Mucosa of rectum (tissue), 2 donors: ENCODE data around the gene BICDL2.

ENCODE experiments used
- H3K27ac ChIP-seq, 2 donors: one replicate each; pipeline ENCODE4 v1.7.0; 2013; ENCODE audit warnings: inconsistent platforms in 2 of 2, low read depth in 2 of 2, low read length in 2 of 2
- H3K27me3 ChIP-seq, 2 donors: one replicate each; pipeline ENCODE4 v1.7.0; 2013; ENCODE audit warnings: low read length in 2 of 2; ENCODE audit not compliant: control insufficient read depth in 2 of 2, insufficient read depth in 2 of 2
- H3K36me3 ChIP-seq, 2 donors: one replicate each; pipeline ENCODE4 v1.7.0; 2013; ENCODE audit warnings: low read length in 2 of 2; ENCODE audit not compliant: control insufficient read depth in 2 of 2, insufficient read depth in 2 of 2
- H3K4me1 ChIP-seq, 2 donors: one replicate each; pipeline ENCODE4 v1.7.0; 2013; ENCODE audit warnings: low read length in 2 of 2, mild to moderate bottlenecking in 1 of 2; ENCODE audit not compliant: control insufficient read depth in 2 of 2, insufficient read depth in 2 of 2
- H3K4me3 ChIP-seq, 2 donors: one replicate each; pipeline ENCODE4 v1.7.0; 2013; ENCODE audit warnings: low read length in 2 of 2
- H3K9ac ChIP-seq, 2 donors: one replicate each; pipeline ENCODE4 v1.7.0; 2013; ENCODE audit warnings: low read length in 2 of 2, low read depth in 1 of 2, mild to moderate bottlenecking in 1 of 2
- H3K9me3 ChIP-seq, 2 donors: one replicate each; pipeline ENCODE4 v1.7.0; 2013; ENCODE audit warnings: low read length in 2 of 2; ENCODE audit not compliant: control insufficient read depth in 2 of 2
- donor health status: healthy.
- donor health status: Normal muscosa, but diverticular disease.

BICDL2 gene

DNA sequence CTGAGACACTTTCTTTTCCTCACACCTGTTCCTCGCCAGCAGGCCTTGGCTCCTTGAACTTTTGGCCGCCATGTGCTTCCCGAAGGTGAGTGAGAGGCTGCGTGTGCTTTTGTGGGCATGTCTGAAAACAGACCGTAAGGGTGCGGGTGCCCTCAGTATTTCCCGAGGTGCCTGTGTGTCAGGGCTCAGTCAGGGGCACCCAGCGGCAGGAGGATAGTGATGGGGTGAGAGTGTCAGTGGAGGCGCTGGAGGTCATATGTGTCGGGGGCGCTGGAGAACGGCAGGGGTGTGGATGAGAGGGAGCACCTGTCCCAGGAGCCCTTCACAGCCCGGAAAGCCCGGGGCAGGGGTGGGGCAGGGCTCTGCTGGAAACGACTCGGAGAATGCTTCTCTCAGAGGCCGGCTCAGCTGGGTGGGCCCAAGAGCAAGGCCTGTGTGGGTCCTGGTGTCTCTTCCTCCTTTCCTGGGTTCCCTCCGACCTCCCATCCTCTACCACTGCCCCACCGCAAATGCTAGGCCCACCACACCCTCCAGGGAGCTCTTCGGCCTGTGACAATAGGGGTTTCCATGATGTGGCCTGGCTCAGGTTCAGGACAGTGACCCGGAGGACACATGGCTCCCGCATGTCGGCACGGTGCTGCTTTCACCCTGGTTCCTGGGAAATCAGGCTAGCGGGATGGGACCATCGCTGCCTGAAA lies 29.1 kb upstream of the BICDL2 start:
- no peaks in the 10 kb centered on the region for H3K9me3 ChIP-seq
- peak overlapping the region; percentile 79 to 82 for H3K9ac ChIP-seq
- peaks cover 23 to 34% of the 10 kb centered on the region in 2 donors for H3K4me1 ChIP-seq
- H3K27ac ChIP-seq = peak overlapping the region; percentile 78 to 83
- H3K27me3 ChIP-seq = no peaks in the 10 kb centered on the region
- H3K4me3 ChIP-seq = peak overlapping the region; percentile 77 to 87
- peaks cover 0 to 3% of the 10 kb centered on the region in 2 donors for H3K36me3 ChIP-seq

- Histone ChIP-seq H3K36me3 (peaks cover 0 to 3% of the 10 kb centered on the region in 2 donors), H3K27me3 (no peaks in the 10 kb centered on the region), H3K4me1 (peaks cover 23 to 34% of the 10 kb centered on the region in 2 donors), H3K9me3 (no peaks in the 10 kb centered on the region), H3K9ac (peak within 1 kb of the TSS; percentile 79 to 82), H3K4me3 (peak within 1 kb of the TSS; percentile 77 to 87), H3K27ac (peak within 1 kb of the TSS; percentile 78 to 83)
These were observed 28.5 kb upstream of the BICDL2 start, which contains the start of gene IL32 for GRCh38 chr16:3065069-3065741. TSS of gene IL32 (plus strand) at chr16:3065640. CDS start at chr16:3065812, 172 bp downstream.

DNA sequence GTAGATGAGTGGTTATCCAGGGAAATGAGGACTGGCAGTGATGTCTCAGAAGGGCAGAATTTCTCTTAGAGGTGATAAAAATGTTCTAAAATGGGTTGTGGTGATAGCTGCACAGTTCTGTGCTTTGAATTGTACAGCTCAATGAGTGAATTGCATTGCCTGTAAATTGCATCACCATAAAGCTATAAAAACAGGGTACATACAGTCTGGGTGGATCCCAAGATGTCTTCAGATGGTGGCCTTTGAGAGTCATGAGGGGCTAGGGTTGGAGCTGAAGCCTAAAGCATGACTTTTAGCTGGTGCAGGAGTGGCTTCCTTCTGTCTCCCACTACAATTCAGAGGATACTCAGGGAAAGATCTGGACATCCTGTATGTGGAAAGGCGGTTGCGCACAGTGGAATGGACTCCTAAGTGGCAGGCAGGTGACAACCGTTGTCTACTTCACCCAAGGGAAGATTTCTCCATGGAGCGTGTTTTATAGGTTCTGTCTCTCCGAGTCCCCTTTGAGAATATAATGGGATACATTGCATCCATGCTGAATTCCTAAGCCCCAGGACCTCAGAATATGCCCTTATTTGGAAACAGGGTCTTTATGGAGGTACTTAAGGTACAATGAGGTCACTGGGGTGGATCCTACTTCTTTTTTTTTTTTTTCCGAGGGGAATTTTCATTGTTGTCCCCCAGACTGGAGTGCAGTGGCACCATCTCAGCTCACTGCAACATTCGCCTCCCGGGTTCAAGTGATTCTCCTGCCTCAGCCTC lies 27.1 kb upstream of the BICDL2 start:
- H3K9me3 ChIP-seq = no peaks in the 10 kb centered on the region
- peaks cover 29 to 43% of the 10 kb centered on the region in 2 donors for H3K4me1 ChIP-seq
- H3K9ac ChIP-seq = no peak overlapping the region
- H3K27ac ChIP-seq = peak overlapping the region; percentile 56 to 68
- H3K4me3 ChIP-seq = no peak overlapping the region
- H3K27me3 ChIP-seq = no peaks in the 10 kb centered on the region
- no peaks in the 10 kb centered on the region for H3K36me3 ChIP-seq

GRCh38 chr16:3062553-3062952 lies 25.8 kb upstream of the BICDL2 start:
- no peaks in the 10 kb centered on the region for H3K9me3 ChIP-seq
- no peak overlapping the region for H3K4me3 ChIP-seq
- H3K9ac ChIP-seq = no peak overlapping the region
- no peaks in the 10 kb centered on the region for H3K36me3 ChIP-seq
- H3K27ac ChIP-seq = peak overlapping the region; percentile 27 to 74
- peaks cover 30 to 50% of the 10 kb centered on the region in 2 donors for H3K4me1 ChIP-seq
- no peaks in the 10 kb centered on the region for H3K27me3 ChIP-seq

GRCh38 chr16:3060339-3061127 lies 23.8 kb upstream of the BICDL2 start:
- H3K9ac ChIP-seq = peak overlapping the region in 1 of 2 donors; percentile 17
- peak overlapping the region in 1 of 2 donors; percentile 83 for H3K27ac ChIP-seq
- no peaks in the 10 kb centered on the region for H3K9me3 ChIP-seq
- H3K27me3 ChIP-seq = no peaks in the 10 kb centered on the region
- H3K4me3 ChIP-seq = no peak overlapping the region
- no peaks in the 10 kb centered on the region for H3K36me3 ChIP-seq
- peaks cover 21 to 43% of the 10 kb centered on the region in 2 donors for H3K4me1 ChIP-seq

DNA sequence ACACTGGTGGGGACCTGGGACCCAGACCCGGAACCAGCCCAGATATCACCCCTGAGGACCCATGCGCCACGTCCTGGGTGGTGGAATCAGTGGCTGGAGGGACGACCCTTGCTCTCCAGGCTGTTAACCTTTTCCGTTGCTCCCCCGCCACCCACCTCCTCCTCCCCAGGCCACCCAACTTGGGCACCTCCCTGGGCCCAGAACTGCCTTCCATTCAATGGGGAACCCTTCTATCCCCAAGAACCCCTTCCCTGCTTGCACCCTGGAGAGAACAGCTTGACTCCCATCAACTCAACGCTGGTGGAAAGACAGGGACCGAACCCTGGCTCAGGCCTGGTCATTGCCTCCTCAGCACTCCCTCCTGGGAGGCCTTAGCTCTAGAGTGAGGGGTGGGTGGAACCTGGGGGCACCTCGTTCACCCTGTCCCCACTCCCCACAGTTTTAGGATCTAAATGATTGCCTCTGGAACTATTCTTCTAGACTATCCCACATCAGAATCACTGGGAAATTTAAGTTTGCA lies 23.0 kb upstream of the BICDL2 start:
- no peaks in the 10 kb centered on the region for H3K36me3 ChIP-seq
- peaks cover 14 to 36% of the 10 kb centered on the region in 2 donors for H3K4me1 ChIP-seq
- no peaks in the 10 kb centered on the region for H3K9me3 ChIP-seq
- H3K9ac ChIP-seq = peak overlapping the region; percentile 83 to 87
- H3K27me3 ChIP-seq = no peaks in the 10 kb centered on the region
- peak overlapping the region; percentile 83 to 93 for H3K27ac ChIP-seq
- H3K4me3 ChIP-seq = peak overlapping the region; percentile 75 to 86

- H3K4me1 ChIP-seq = peaks cover 12 to 31% of the 10 kb centered on the region in 2 donors
- peak overlapping the region; percentile 83 to 93 for H3K27ac ChIP-seq
- peak overlapping the region; percentile 83 to 87 for H3K9ac ChIP-seq
These were observed 22.4 kb upstream of the BICDL2 start for GRCh38 chr16:3059041-3059722.

GRCh38 chr16:3058139-3059030 lies 21.6 kb upstream of the BICDL2 start:
- Histone ChIP-seq H3K4me3 (peak overlapping the region; percentile 73 to 86), H3K9me3 (no peaks in the 10 kb centered on the region), H3K27ac (peak overlapping the region; percentile 83 to 93), H3K27me3 (no peaks in the 10 kb centered on the region), H3K36me3 (no peaks in the 10 kb centered on the region), H3K9ac (peak overlapping the region; percentile 72 to 87), H3K4me1 (peaks cover 12 to 26% of the 10 kb centered on the region in 2 donors)

More at GRCh38 chr16:3059041-3059722, 22.4 kb upstream of the BICDL2 start:
- no peaks in the 10 kb centered on the region for H3K36me3 ChIP-seq
- no peaks in the 10 kb centered on the region for H3K27me3 ChIP-seq
- H3K9me3 ChIP-seq = no peaks in the 10 kb centered on the region
- peak overlapping the region; percentile 75 to 86 for H3K4me3 ChIP-seq
